ENCODE measurements around the gene IL12RB2.
"Not testable (repeated sequence)": the region's sequence is repeated elsewhere in the genome, so short reads cannot be mapped to it uniquely, and the experiment has no call there.

The IL12RB2 gene

GRCh38 chr1:67431156-67431765 is 123.6 kb downstream of the IL12RB2 start:
- no peak for DNase-seq (ENCODE audit: low read depth in 2 of 2)

- DNase-seq (ENCODE audit: low read depth in 2 of 2): no peak
Observed at GRCh38 chr1:67431869-67432578, 124.4 kb downstream of the IL12RB2 start.

DNA sequence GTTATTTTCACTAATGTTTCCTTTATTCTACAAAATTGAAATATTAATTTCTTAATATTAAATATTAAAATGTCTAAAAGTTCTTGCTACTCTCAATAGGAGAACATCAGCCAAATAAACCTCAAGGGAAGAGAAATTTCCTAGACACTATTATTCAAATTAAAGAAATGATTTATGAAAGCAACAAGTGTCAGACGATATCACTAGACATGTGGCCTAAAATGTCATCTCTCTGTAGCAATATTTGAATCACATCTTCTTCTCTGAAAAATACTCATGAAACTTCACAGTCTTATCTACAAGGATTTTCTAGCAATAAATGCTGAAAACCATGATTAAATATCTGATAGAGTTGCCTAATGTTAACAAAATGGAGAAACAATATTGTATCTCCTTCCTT is 125.1 kb downstream of the IL12RB2 start:
- DNase-seq (ENCODE audit: low read depth in 2 of 2): no peak

- DNase-seq (ENCODE audit: low read depth in 2 of 2): no peak
Observed at GRCh38 chr1:67433837-67434236, 126.2 kb downstream of the IL12RB2 start.

GRCh38 chr1:67434491-67434890 is 126.8 kb downstream of the IL12RB2 start:
- DNase-seq (ENCODE audit: low read depth in 2 of 2): no peak

DNA sequence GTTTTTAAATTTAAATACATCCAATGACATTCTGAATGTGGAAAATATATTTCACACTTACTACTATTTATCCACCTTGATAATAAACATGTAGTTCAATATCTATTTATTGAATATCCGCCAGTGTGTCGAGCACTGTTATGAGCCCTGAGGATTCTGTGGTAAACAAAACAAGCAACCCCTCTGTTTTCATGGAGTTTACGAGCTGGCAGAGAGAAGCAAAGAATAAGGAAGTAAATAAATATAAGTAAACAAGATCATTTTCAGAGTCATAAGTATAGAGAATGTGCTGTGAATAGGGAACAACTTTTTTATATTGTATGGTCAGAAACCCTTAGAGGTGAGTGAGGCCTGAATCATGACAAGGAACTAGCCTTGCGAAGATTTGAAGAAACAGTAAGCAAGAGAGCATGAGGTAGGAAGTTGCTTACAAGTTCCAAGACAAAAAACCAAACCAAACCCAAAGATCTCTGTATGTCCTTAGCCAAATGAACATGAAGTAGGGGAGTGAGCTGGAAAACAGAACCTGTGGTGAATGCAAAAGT is 128.9 kb downstream of the IL12RB2 start:
- DNase-seq (ENCODE audit: low read depth in 2 of 2): no peak

GRCh38 chr1:67437961-67438360 is 130.3 kb downstream of the IL12RB2 start:
- DNase-seq (ENCODE audit: low read depth in 2 of 2): no peak

GRCh38 chr1:67439277-67440029 is 131.8 kb downstream of the IL12RB2 start:
- DNase-seq (ENCODE audit: low read depth in 2 of 2): no peak

DNA sequence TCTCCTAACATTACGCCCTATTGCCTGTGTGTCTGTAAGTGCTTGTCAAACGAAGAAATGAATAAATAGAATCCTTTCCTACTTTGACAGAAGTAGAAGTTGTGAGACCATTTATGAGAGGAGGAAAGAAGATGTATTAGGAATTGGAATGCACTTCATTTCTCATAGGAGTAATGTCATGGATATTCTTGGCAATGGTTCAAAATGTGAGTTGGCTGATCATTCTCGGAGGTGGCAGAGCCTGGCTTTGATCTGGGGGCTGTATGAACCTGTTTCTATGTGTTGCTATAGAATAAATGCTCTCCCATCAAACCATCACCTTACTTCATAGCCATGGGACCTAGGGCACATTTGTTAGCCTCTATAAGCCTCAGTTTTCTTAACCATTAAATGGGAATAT is 132.7 kb downstream of the IL12RB2 start:
- no peak for DNase-seq (ENCODE audit: low read depth in 2 of 2)

- no peak for DNase-seq (ENCODE audit: low read depth in 2 of 2)
Observed at GRCh38 chr1:67441183-67441582, 133.5 kb downstream of the IL12RB2 start.

DNA sequence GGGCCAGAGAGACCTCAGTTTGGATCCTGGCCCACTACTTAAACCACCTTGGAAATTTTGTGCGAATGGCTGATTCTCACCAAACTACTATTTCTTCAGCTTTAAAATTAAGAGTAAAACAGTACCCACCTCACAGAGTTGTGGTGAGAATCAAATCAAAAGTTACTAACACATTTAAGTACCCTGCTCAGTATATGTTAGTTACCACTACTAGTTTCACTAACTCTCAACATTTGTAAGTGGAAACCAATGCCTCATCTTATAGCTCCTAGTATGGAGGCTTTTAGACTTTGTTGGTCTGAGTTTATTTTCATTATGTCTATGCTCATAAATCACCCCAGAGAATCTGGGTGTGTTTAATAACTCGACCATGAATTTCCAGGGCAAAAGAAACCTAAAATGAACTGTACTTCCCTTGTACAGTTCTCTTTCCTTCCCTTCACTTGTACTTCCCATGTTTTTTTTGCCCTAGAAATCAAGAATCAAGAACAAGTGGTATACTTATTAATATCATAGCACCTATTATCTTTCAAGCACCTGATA is 134.1 kb downstream of the IL12RB2 start:
- DNase-seq (ENCODE audit: low read depth in 2 of 2): no peak

DNA sequence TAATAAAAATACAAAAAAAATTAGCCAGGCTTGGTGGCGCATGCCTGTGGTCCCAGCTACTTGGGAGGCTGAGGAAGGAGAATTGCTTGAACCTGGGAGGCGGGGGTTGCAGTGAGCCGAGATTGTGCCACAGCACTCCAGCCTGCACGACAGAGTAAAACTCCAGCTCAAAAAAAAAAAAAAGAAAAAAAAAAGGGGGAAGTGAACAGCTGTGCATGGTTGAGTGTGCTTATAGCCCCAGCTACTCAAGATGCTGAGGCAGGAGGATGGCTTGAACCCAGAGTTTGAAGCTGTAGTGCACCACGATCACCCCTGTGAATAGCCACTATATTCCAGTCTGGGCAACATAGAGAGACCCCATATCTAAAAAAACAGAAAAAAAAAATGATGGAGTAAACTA is 138.3 kb downstream of the IL12RB2 start:
- DNase-seq (ENCODE audit: low read depth in 2 of 2): not testable (repeated sequence)
